SK-N-SH treated with all-trans-retinoic acid at 6 μM for 48 hours (cell line): ENCODE data around the gene FBXO38.
A peak's percentile ranks its signal among the peaks of the same experiment; 100 is the strongest.

Experiments used
- ATAC-seq: fragments of 200-7000 bp; cut with Tn5 transposase; 3 replicates; pipeline ENCODE4 v1.9.1; 2020; ENCODE audit warnings: mild to moderate bottlenecking, moderate library complexity
- ARNTL ChIP-seq: fragments of 450-650 bp; formaldehyde crosslinking; IDR thresholded peaks from 2 replicates; pipeline ENCODE4 v1.5.0; 2020; ENCODE audit warnings: low read depth, mild to moderate bottlenecking, moderate library complexity, borderline replicate concordance
- CREB5 ChIP-seq: fragments of 250-450 bp; sonication (Bioruptor Pico); IDR thresholded peaks from 2 replicates; pipeline ENCODE4 v1.5.1; 2020; ENCODE audit warnings: low read depth, mild to moderate bottlenecking, moderate library complexity
- CSDC2 ChIP-seq: fragments of 250-450 bp; sonication (Bioruptor Pico); IDR thresholded peaks from 2 replicates; pipeline ENCODE4 v1.5.0; 2020; ENCODE audit warnings: mild to moderate bottlenecking, moderate library complexity
- ESRRG ChIP-seq: fragments of 250-450 bp; sonication (Bioruptor Pico); IDR thresholded peaks from 2 replicates; pipeline ENCODE4 v1.6.1; 2021; ENCODE audit warnings: mild to moderate bottlenecking
- GLIS3 ChIP-seq: fragments of 250-450 bp; sonication (Bioruptor Pico); IDR thresholded peaks from 2 replicates; pipeline ENCODE4 v1.5.0; 2020; ENCODE audit warnings: mild to moderate bottlenecking, moderate library complexity
- ISL1 ChIP-seq: fragments of 250-450 bp; sonication (Bioruptor Pico); IDR thresholded peaks from 2 replicates; pipeline ENCODE4 v2.1.2; 2022; ENCODE audit warnings: mild to moderate bottlenecking, moderate library complexity
- OSR1 ChIP-seq: fragments of 250-450 bp; sonication (Bioruptor Pico); IDR thresholded peaks from 2 replicates; pipeline ENCODE4 v1.8.0; 2022; ENCODE audit warnings: moderate library complexity, mild to moderate bottlenecking, inconsistent platforms
- PATZ1 ChIP-seq: fragments of 250-450 bp; sonication (Bioruptor Pico); IDR thresholded peaks from 2 replicates; pipeline ENCODE4 v1.8.0; 2020; ENCODE audit warnings: mild to moderate bottlenecking, moderate library complexity, borderline replicate concordance
- PPARA ChIP-seq: fragments of 250-450 bp; sonication (Bioruptor Pico); IDR thresholded peaks from 2 replicates; pipeline ENCODE4 v1.5.0; 2020; ENCODE audit warnings: mild to moderate bottlenecking, borderline replicate concordance
- RARB ChIP-seq: fragments of 250-450 bp; sonication (Bioruptor Pico); IDR thresholded peaks from 2 replicates; pipeline ENCODE4 v1.8.0; 2021; ENCODE audit warnings: mild to moderate bottlenecking, moderate library complexity
- SNAI2 ChIP-seq: fragments of 250-450 bp; sonication (Bioruptor Pico); IDR thresholded peaks from 2 replicates; pipeline ENCODE4 v1.5.0; 2020; ENCODE audit warnings: mild to moderate bottlenecking, moderate library complexity
- TCF4 ChIP-seq: fragments of 250-450 bp; sonication (Bioruptor Pico); IDR thresholded peaks from 2 replicates; pipeline ENCODE4 v1.8.0; 2021; ENCODE audit warnings: mild to moderate bottlenecking, moderate library complexity, borderline replicate concordance
- TOX ChIP-seq: fragments of 250-450 bp; sonication (Bioruptor Pico); IDR thresholded peaks from 2 replicates; pipeline ENCODE4 v1.8.0; 2021; ENCODE audit warnings: mild to moderate bottlenecking, moderate library complexity, borderline replicate concordance
- TSHZ2 ChIP-seq: fragments of 250-450 bp; sonication (Bioruptor Pico); IDR thresholded peaks from 2 replicates; pipeline ENCODE4 v1.5.0; 2020; ENCODE audit warnings: mild to moderate bottlenecking, moderate library complexity
- ZC3H10 ChIP-seq: fragments of 250-450 bp; sonication (Bioruptor Pico); IDR thresholded peaks from 2 replicates; pipeline ENCODE4 v1.5.1; 2021; ENCODE audit warnings: mild to moderate bottlenecking, moderate library complexity
- ZFP3 ChIP-seq: fragments of 250-450 bp; sonication (Bioruptor Pico); IDR thresholded peaks from 2 replicates; pipeline ENCODE4 v1.5.0; 2020; ENCODE audit warnings: mild to moderate bottlenecking, moderate library complexity
- ZFP30 ChIP-seq: fragments of 450-650 bp; formaldehyde crosslinking; IDR thresholded peaks from 2 replicates; pipeline ENCODE4 v1.5.0; 2022; ENCODE audit warnings: mild to moderate bottlenecking, moderate library complexity
- ZNF565 ChIP-seq: fragments of 450-650 bp; formaldehyde crosslinking; conservative IDR thresholded peaks from 2 replicates; pipeline ENCODE4 v1.5.0; 2020; ENCODE audit warnings: low read depth, mild to moderate bottlenecking, moderate library complexity
- ZNF70 ChIP-seq: fragments of 450-650 bp; formaldehyde crosslinking; IDR thresholded peaks from 2 replicates; pipeline ENCODE4 v1.5.0; 2020; ENCODE audit warnings: mild to moderate bottlenecking, moderate library complexity
- ZNF8 ChIP-seq: fragments of 450-650 bp; formaldehyde crosslinking; IDR thresholded peaks from 2 replicates; pipeline ENCODE4 v1.5.0; 2020; ENCODE audit warnings: mild to moderate bottlenecking, moderate library complexity

Gene FBXO38

GRCh38 chr5:148384380-148384737, 601 bp downstream of the FBXO38 start:
- TF ChIP-seq ARNTL (CRISPR knock-in tag) (no peak), TSHZ2 (CRISPR knock-in tag) (no peak), ZFP3 (CRISPR knock-in tag) (no peak), ZNF565 (CRISPR knock-in tag) (no peak), CSDC2 (CRISPR knock-in tag) (no peak), RARB (CRISPR knock-in tag) (no peak)
- ATAC-seq = peak; percentile 12

- ATAC-seq = no peak
- TF ChIP-seq ZNF70 (CRISPR knock-in tag) (no peak), PPARA (CRISPR knock-in tag) (no peak), RARB (CRISPR knock-in tag) (no peak), CSDC2 (CRISPR knock-in tag) (no peak), ZFP30 (CRISPR knock-in tag) (no peak), PATZ1 (CRISPR knock-in tag) (no peak), SNAI2 (no peak), TSHZ2 (CRISPR knock-in tag) (no peak), CREB5 (no peak), ZNF8 (CRISPR knock-in tag) (no peak), ISL1 (CRISPR knock-in tag) (no peak), GLIS3 (CRISPR knock-in tag) (no peak), ZC3H10 (CRISPR knock-in tag) (no peak), TCF4 (CRISPR knock-in tag) (no peak), OSR1 (CRISPR knock-in tag) (no peak), ZFP3 (CRISPR knock-in tag) (no peak), ARNTL (CRISPR knock-in tag) (no peak), ESRRG (CRISPR knock-in tag) (no peak), TOX (CRISPR knock-in tag) (no peak)
Measured at GRCh38 chr5:148385094-148385493, 1.3 kb downstream of the FBXO38 start.

- no peak for TF ChIP-seq TSHZ2 (CRISPR knock-in tag)
- TF ChIP-seq CREB5 = no peak
- TF ChIP-seq TOX (CRISPR knock-in tag) = no peak
- no peak for TF ChIP-seq ZNF565 (CRISPR knock-in tag)
- TF ChIP-seq ZC3H10 (CRISPR knock-in tag) = no peak
- no peak for ATAC-seq
Measured at GRCh38 chr5:148386041-148386440, 2.3 kb downstream of the FBXO38 start.
